HG02938 (cell line): ENCODE data around the gene PLEKHG3.
"Not testable (repeated sequence)": the region's sequence is repeated elsewhere in the genome, so short reads cannot be mapped to it uniquely, and the experiment has no call there.

Experiments used
- ATAC-seq: cut with Tn5 transposase; IDR thresholded peaks from one replicate; pipeline ENCODE4 v1.9.1; 2021; ENCODE audit warnings: mild to moderate bottlenecking, moderate library complexity; ENCODE audit not compliant: unreplicated experiment

PLEKHG3 gene

DNA sequence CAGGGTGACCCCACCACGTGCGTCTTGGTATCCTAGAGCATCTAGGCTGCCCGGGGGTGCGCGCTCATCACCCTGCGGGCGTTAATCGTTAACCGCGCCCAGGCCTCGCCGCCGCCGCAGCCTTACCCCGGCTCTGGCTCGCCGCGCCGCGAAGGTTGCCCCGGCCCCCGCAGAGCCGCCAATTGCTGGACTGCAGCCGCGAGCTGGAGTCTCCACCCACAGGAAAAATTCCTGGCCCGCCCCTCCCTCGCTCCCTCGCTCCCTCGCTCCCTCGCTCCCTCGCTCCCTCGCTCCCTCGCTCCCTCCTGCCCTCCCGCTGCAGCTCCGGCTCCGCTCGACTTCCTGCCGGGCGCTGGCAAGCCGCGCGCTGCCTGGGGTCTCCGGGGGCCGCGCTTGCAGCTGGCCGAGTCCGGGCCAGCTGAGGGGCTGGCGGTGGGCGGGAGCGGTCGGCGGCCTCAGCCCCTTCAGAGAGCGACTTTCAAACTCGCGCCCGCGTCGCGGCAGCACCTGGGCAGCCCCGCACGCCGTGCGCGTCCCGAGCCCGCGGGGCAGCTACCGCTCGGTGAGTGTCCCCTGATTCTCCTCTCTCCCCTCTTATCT is at the start of gene PLEKHG3:
Gene PLEKHG3 (plus strand): TSS at position 282 of the 600 bp plus-strand sequence. CDS start 23,208 bp downstream, outside the sequence.
- ATAC-seq = no peak

DNA sequence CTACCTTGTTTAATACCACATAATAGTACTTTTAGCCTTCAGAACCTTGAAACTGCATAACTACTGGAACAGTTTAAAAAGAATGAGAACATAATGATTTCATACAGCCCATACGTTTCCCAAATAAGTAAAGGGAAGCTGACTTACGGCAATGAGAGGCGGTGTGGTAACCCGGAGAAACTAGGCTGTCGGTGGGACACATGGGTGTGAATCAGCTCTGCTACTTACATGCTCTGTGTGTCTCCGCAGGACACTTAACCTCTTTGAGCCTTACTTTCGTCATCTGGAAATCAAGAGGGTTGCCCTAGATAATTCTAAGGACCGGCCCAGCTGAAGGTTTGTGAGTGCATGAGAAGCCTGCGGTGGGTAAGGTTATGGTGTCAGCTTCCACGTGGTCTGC is 49.3 kb upstream of the PLEKHG3 start:
- ATAC-seq = no peak

DNA sequence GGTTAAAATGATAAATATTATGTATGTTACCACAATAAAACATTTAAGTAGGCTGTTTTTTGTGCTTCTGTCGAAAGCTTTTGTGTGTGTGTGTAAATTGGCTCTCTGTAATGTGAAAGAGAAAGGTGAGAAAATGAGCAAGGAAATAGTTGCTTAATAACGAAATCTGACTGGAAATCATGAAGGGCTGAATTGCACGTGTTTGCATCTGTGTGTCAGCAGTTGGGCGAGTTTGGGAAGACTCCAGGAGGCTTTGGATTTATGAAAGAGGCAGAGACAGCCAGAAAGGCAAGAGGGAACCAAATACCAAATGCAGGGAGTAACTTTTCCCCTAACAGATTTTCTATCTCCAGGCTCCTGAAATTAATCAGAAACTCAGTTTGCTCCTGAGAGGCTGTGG is 47.2 kb upstream of the PLEKHG3 start:
- no peak for ATAC-seq

DNA sequence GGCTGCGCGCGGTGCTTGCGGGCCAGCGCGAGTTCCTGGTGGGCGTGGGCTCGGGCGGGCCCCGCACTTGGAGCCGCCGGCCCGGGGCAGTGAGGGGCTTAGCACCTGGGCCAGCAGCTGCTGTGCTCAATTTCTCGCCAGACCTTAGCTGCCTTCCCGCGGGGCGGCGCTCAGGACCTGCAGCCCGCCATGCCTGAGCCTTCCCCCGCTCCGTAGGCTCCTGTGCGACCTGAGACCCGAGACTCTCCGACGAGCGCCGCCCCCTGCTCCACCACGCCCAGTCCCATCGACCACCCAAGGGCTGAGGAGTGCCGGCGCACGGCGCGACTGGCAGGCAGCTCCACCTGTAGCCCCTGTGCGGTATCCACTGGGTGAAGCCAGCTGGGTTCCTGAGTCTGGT is 46.0 kb upstream of the PLEKHG3 start:
- ATAC-seq = no peak

DNA sequence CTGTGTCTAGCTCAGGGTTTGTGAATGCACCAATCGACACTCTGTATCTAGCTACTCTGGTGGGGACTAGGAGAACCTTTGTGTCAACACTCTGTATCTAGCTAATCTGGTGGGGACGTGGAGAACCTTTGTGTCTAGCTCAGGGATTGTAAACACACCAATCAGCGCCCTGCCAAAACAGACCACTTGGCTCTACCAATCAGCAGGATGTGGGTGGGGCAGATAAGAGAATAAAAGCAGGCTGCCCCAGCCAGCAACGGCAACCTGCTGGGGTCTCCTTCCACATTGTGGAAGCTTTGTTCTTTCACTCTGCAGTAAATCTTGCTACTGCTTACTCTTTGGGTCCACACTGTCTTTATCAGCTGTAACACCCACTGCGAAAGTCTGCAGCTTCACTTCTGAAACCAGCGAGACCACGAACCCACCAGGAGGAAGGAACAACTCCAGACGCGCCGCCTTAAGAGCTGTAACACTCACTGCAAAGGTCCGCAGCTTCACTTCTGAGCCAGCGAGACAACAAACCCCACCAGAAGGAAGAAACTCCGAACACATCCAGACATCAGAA is 45.4 kb upstream of the PLEKHG3 start:
- not testable (repeated sequence) for ATAC-seq

DNA sequence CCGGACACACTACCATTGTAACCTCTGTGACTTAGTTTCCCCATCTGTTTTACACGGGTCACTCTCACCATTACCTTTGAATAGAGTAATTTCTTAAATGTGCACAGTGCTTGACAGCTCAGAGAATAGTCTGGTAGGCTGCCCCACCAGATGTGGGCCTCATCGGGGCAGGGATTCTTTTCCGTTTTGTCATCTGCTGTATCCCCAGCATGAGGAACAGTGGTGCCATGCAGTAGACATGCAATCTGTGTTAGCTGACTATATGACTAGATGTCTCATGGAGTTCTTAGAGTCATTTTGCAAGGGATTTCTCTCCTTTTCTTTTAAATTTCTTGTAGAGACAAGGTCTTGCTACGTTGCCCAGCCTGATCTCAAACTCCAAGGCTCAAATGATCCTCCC is 44.9 kb upstream of the PLEKHG3 start:
- no peak for ATAC-seq

DNA sequence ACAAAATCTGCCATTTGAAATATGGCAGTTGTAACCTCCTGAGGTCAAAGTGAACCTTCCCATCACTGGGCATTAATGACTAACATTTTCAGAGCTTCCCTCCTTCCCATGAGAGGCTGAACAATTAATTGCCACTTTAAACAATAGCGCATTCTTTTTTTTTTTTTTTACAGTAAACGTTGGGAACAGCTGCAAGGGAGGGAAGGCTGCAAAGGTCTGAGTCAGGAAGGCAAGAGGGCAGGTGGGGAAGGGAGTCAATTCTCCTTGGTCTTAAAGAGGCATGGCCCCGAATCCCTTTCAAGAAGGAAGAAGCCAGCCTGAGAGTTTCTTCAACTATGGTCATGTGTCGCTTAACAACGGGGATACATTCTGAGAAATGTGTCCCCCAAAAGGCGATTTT is 41.0 kb upstream of the PLEKHG3 start:
- ATAC-seq = no peak

DNA sequence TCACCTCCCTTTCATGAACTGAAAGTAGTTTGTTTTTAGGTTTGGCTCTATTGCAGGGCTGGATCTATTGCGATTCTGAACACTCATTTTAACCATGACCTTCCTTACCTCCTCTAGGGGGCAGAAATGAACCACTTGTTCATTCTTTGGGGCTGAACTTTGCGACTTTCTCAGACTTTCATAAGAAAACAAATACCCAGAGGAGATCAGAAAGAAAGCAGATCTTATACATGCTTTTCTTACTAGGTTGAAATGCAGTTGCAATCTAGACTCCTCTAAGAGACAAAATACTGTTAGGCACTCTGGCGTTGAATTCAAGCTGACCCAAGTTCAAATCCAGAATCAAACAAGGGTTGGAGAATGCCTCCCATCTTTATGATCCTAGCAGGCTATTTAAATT is 32.6 kb upstream of the PLEKHG3 start:
- ATAC-seq = no peak

DNA sequence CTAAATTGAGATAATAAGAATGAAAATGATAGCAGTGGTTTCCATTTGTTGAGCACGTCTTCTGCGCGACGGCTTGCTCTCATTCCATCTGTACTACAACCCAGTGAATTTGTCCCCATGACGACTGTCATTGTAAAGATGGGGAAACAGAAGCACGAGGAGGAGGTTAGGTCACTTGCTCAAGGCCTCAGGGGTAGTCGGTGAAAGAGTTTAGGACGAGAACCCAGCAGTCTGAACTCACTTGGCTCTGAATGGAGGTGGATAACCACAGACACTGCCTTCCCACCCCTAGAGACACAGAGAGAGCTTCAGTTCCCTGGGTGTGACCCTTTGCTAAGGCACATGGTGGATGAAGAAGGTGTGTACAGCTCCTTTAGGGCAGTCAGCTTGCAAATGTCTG is 30.9 kb upstream of the PLEKHG3 start:
- no peak for ATAC-seq

DNA sequence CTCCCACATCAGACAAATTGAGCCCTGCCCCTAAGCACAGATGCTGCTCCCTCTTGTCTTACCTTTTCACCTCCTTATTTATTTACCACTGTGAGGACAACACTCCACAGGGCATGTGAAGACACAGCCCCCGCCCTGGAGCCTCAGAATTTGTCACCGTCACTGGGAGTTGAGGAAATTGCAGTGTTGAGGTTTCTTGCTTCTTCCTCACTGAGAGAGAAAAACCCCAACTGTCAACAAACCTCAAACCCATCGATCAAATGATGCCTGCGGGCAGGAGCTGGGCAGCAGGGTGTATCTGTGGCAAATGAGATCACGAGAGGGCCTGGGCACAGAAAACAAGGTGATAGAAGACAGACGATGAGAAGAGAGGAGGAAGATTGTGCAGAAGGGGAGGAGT is 30.5 kb upstream of the PLEKHG3 start:
- no peak for ATAC-seq

DNA sequence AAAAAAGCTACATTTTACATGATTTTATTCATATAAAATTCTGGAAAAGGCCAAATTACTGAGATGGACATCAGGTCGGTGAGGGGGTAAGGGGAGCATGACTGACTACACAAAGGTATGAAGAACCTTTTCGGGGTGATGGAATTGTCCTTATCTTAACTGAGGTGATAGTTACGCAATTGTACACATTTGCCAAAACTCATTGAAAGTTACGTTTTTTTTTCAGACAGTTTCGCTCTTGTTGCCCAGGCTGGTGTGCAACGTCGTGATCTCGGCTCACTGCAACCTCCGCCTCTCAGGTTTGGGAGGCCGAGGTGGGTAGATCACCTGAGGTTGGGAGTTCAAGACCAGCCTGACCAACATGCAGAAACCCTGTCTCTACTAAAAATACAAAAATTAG is 29.4 kb upstream of the PLEKHG3 start:
- no peak for ATAC-seq

DNA sequence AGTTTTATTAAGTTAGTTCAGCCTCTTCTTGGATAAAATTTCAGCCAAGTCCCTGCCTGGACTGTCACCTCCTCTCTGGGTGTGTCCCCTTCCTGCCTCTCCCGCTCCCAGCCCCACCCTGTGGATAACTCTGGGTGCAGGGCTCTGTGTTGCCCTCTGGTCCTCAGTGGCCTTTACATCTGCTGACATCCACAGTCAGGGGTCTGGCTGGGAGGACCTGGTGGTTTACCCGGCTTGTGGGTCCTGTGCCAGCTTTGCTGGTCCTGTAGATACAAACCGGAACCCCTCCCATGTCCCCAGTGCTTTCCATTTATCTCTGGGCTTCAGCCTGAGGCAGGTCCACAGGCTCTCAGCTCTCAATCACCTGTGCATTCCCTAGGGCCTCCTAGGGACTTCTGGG is 28.9 kb upstream of the PLEKHG3 start:
- ATAC-seq = no peak

DNA sequence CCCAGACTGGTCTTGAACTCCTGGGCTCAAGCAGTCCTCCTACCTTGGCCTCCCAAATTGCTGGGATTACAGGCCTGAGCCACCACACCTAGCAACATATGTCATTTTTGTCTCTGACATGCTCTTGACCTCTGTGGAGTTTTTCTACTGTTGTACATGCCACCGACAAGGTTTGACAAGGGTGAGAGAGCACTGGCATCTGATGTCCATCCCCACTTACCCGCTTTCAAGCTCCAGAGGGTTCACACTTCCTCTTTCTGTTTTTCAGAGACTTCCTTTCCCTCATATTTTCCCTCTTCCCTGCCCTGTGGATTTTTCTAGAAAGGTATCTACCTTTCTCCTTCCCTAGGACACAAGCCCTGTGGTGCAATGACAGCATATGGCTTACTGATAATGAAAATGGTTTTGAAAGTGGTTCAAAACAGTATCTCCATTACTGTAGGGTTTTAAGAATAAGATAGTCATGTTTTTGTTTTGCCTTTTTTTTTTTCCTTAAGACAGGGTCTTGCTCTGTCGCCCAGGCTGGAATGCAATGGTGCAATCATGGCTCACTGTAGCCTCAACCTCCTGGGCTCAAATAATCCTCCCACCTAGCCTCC is 27.7 kb upstream of the PLEKHG3 start:
- no peak for ATAC-seq

DNA sequence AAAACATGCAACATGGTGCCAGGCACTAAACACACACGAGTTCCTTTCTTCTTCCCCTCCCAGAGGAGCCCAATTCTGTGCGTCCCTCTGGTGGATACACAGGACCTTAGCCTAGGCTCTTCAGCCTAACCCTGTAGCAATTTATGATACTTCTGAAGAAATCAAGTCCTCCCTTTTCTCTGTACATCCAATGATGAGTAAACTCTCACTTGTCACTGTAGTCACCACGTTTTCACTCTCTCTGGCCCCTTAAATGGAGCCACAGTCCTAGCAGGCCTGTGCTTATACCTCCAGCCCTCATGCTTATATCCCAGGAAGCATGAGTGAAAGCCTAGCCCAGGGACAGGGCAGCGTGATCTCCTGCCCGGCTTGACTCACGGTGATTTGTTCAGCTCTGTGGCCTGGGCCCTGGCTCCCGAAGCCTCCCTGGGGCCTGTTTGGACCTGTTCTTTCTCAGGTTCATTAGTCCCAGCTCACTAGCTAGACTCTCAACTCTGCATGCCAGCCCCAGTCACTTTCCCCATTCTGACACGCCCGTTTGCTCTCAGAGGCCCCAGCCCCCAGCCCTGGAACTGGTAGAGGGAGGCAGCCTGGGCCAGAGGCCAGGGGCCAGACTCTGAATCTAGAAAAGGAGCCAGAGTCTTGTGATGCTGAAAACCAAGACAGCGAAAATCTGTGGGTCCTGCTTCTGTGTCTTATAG is 24.1 kb upstream of the PLEKHG3 start:
- no peak for ATAC-seq

DNA sequence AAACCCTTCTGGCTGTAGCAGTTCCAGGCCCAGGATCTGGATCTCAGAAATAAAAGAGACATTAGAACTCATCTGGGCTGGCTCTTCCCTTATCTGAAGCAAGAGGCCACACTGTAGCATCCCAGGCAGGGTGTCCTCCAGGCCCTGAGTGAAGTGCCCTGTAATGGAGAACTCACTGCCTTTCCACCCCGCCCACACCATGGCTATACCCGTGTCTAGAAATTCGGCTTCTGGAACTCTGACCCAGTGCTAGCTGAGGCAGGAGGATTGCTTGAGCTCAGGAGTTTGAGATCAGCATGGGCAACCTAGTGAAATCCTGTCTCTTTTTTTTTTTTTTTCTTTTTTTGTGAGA is 23.5 kb upstream of the PLEKHG3 start:
- no peak for ATAC-seq

DNA sequence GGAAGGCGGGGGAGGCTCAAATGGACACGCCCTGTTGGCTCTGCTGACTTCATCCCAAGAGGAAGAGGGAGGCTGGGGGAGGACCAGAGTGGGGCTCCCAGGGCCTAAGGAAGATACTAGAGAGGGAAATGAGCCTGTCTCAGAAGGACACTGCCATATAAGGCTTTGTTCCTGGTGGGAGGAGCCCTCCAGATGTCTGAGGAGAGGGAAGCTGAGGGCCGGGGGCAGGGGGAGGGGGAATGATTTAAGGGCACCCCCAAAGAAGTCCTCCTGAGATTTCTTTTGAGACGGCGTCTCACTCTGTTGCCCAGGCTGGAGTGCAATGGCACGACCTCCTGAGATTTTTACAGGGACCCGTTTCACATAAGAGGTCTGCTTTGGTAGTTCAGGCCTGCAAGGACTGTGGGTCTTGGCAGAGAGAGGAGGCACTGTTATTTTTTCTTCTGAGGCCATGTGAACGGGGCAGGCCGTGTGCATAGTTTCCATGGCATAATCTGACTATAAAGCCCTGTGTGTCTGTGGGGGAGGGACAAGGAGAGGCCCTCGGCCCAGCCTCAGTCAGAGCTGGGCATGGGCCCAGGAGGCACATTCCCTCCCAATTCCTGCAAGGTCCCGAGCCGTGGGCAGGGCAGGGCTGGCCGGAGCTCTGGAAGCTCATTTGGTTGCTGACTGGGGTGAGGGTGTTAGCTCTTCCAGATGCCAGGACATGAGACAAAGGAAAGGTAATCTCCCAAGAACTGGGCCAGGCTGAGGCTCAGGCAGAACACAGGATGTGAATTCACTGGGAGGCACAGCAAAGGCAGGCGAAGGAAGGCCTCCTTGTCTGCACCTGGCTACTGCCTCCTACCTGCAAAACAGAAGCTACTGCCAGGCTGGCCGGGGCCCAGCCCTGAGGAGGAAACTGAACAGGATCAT is 22.2 kb upstream of the PLEKHG3 start:
- ATAC-seq = no peak

DNA sequence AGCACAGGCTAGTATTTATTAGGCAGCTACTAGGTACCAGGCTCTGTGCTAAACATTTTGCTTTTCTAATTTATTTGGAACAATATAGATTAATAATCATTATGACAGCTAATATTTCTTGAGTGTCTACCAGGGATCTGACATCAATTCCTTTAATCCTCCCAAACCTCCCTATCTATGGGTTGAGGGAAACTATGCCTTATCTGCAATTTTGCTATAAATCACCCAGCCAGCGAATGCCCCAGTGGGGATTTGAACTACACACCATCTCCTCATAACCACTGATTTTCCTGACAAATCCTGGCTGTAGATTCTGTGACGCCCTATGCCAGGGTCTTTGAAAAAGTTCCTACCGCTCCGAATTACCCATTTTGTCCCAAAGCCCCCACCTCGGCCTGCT is 21.4 kb upstream of the PLEKHG3 start:
- ATAC-seq = no peak

DNA sequence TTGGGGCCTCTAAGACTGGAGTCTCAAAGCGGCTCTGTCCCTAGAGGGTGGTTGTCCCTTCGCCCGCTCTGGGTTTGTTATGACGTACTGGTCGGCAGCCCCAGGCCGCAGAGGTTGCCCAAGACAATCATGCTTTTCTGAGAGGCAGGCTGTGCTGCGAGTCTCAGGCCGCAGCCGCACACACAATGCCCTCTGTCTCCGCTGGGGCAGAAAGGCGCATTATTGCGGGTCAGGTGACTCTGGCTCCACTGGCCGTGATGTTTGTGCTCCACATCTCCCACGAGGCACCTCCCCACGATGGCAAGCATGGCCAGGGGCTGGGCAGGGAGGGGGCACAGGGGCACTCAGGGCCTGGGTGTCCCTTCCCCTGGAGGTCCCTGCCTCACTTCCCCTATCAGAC is 21.0 kb upstream of the PLEKHG3 start:
- no peak for ATAC-seq

DNA sequence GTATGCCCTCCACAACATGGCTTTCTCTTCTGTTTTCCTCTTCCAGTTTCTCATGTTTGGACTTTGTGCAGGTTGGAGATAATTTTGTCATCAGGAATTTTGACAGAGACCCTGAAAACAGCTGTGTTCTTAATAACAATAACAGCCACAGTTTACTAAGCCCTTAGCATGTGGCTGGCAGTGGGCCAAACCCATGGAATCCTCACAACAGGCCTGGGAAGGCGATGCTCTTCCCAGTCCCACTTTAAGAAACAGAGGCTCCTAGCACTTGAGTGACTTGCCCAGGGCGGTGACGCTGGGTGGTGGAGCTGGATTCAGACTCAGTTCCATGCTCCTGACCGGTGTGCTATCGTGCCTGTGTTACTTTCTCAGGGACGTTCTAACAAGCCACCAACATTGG is 20.1 kb upstream of the PLEKHG3 start:
- ATAC-seq = no peak

DNA sequence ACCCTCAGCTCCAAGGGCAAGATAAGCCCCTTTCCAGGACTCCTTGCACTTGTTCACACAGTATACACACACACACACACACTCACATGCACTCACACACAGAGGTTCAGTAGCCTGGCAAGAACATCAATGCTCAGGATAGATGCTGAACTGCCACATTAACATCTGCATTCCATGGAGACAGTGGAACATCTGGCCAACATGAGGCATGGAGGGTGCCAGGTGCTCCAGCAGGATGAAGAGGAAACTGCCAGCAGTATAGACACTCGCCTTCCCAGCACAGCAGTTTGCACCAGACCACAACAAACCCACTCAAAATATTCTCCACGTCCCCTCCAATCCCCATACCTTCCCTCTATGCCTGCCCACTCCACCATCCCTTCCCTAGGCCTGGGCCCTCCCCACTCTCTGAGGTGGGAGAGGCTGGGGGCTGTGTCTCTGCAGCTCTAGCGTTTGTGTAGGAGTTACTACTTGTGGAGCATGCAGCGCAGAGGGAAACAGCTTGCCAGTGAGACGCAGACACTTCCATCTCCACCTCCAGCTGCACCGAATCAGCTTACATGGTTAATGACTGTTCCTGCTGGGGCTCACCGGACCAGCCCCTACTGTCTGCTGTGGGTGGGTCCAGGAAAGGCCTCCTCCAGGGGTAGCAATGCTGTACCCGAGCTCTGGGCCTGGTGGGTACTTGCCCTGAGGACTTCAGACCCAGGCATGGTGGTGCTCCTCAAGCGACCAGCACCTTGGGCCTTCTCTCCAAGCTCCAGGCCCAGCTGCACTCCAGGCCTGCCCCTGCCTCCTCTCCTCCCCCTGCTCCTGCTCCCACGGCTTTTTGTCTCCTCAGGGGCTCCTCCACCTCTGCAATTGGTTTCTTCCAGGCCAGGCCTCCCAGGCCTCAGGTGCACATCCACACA is 18.6 kb upstream of the PLEKHG3 start:
- no peak for ATAC-seq
